H1 (cell line): ENCODE measurements around the gene LTF. TPM values are rescaled to one million over a fixed set of nuclear protein-coding genes. Genes with fewer than 3 reads are reported as not detected.

Experiments
- CBX5 ChIP-seq: fragments of 300-800, 300-1000 bp; sonication (generic); IDR thresholded peaks from 2 replicates; pipeline ENCODE4 v1.7.1; 2016; ENCODE audit warnings: antibody characterized with exemption, low read length, low read depth
- EZH2 ChIP-seq: fragments of 200-600 bp; sonication (generic); IDR thresholded peaks from 2 replicates; pipeline ENCODE4 v1.7.1; 2012; ENCODE audit warnings: low read depth, mild to moderate bottlenecking, moderate library complexity, low read length, inconsistent platforms; ENCODE audit not compliant: severe bottlenecking
- KDM5A ChIP-seq: fragments of 200-600 bp; IDR thresholded peaks from 2 replicates; pipeline ENCODE4 v1.7.1; 2012; ENCODE audit warnings: mild to moderate bottlenecking, low read length, inconsistent platforms, mixed read lengths
- PHF8 ChIP-seq: fragments of 200-600 bp; sonication (generic); conservative IDR thresholded peaks from 2 replicates; pipeline ENCODE4 v1.7.1; 2012; ENCODE audit warnings: low read depth, mild to moderate bottlenecking, inconsistent platforms, low read length, moderate library complexity
- POLR2A ChIP-seq, 2 experiments: IDR thresholded peaks; 1 replicate in 1 of 2; 2 replicates in 1 of 2; pipeline ENCODE4 v1.6.1; 2011; ENCODE audit warnings: low read depth in 2 of 2, low read length in 2 of 2, mild to moderate bottlenecking in 2 of 2; ENCODE audit errors: control extremely low read depth in 1 of 2
- POLR2AphosphoS5 ChIP-seq: IDR thresholded peaks from 2 replicates; pipeline ENCODE4 v1.6.1; 2011; ENCODE audit warnings: low read depth, low read length
- POU5F1 ChIP-seq: IDR thresholded peaks from 2 replicates; pipeline ENCODE4 v1.6.1; 2011; ENCODE audit warnings: low read depth, mild to moderate bottlenecking, low read length, moderate library complexity
- SIX5 ChIP-seq: IDR thresholded peaks from 2 replicates; pipeline ENCODE4 v1.6.1; 2011; ENCODE audit warnings: mild to moderate bottlenecking, low read depth, low read length
- SP2 ChIP-seq: IDR thresholded peaks from 2 replicates; pipeline ENCODE4 v1.6.1; 2012; ENCODE audit warnings: mild to moderate bottlenecking, low read length, inconsistent platforms
- SP4 ChIP-seq: IDR thresholded peaks from 2 replicates; pipeline ENCODE4 v1.6.1; 2012; ENCODE audit warnings: low read length, inconsistent platforms
- SUZ12 ChIP-seq: fragments of 200-600 bp; sonication (generic); IDR thresholded peaks from 2 replicates; pipeline ENCODE4 v1.6.1; 2012; ENCODE audit warnings: mild to moderate bottlenecking, inconsistent platforms, low read length, moderate library complexity, mixed read lengths
- ZNF274 ChIP-seq: IDR thresholded peaks from 2 replicates; pipeline ENCODE4 v1.7.0; 2012; ENCODE audit warnings: low read length, borderline replicate concordance; ENCODE audit errors: extremely low read depth
- polyA plus RNA-seq, 7 experiments: library from polyadenylated mRNA; depleted of rRNA in 3 of 7; stranded (reverse) in 5 of 7; unstranded in 2 of 7; fragments of >200 nt in 5 of 7; fragments of 200-250 nt in 2 of 7; gene quantifications; 1 replicate in 5 of 7; 2 replicates in 1 of 7; 4 replicates in 1 of 7; pipeline versions ENCODE4 v1.2.1 to v1.2.3, GENCODE V29; 2011 to 2013; ENCODE audit warnings: missing spikeins in 2 of 7, mixed read lengths in 2 of 7
- total RNA-seq: library from RNA; stranded (reverse); fragmentation: NEBNext Ultra II Directional; extraction: Animal tissue kit (Norgen Biotek cat#: 25700); gene quantifications from 2 replicates; pipeline ENCODE4 v1.2.1, GENCODE V29; 2021
- TF ChIP-seq, protein P1 (sequence below): fragments of 300-600 bp; sonication (generic); IDR thresholded peaks from 2 replicates; pipeline ENCODE4 v1.7.1; 2012; ENCODE audit warnings: low read length, moderate library complexity, mild to moderate bottlenecking, inconsistent platforms; ENCODE audit not compliant: insufficient replicate concordance

LTF gene
- total and polyA plus RNA-seq, 2 of the 8 experiments (the other 6 are each of a cell fraction or from before 2014, with no cell fraction given), result 0.23 to 0.99 TPM

- TF ChIP-seq, protein P1, sequence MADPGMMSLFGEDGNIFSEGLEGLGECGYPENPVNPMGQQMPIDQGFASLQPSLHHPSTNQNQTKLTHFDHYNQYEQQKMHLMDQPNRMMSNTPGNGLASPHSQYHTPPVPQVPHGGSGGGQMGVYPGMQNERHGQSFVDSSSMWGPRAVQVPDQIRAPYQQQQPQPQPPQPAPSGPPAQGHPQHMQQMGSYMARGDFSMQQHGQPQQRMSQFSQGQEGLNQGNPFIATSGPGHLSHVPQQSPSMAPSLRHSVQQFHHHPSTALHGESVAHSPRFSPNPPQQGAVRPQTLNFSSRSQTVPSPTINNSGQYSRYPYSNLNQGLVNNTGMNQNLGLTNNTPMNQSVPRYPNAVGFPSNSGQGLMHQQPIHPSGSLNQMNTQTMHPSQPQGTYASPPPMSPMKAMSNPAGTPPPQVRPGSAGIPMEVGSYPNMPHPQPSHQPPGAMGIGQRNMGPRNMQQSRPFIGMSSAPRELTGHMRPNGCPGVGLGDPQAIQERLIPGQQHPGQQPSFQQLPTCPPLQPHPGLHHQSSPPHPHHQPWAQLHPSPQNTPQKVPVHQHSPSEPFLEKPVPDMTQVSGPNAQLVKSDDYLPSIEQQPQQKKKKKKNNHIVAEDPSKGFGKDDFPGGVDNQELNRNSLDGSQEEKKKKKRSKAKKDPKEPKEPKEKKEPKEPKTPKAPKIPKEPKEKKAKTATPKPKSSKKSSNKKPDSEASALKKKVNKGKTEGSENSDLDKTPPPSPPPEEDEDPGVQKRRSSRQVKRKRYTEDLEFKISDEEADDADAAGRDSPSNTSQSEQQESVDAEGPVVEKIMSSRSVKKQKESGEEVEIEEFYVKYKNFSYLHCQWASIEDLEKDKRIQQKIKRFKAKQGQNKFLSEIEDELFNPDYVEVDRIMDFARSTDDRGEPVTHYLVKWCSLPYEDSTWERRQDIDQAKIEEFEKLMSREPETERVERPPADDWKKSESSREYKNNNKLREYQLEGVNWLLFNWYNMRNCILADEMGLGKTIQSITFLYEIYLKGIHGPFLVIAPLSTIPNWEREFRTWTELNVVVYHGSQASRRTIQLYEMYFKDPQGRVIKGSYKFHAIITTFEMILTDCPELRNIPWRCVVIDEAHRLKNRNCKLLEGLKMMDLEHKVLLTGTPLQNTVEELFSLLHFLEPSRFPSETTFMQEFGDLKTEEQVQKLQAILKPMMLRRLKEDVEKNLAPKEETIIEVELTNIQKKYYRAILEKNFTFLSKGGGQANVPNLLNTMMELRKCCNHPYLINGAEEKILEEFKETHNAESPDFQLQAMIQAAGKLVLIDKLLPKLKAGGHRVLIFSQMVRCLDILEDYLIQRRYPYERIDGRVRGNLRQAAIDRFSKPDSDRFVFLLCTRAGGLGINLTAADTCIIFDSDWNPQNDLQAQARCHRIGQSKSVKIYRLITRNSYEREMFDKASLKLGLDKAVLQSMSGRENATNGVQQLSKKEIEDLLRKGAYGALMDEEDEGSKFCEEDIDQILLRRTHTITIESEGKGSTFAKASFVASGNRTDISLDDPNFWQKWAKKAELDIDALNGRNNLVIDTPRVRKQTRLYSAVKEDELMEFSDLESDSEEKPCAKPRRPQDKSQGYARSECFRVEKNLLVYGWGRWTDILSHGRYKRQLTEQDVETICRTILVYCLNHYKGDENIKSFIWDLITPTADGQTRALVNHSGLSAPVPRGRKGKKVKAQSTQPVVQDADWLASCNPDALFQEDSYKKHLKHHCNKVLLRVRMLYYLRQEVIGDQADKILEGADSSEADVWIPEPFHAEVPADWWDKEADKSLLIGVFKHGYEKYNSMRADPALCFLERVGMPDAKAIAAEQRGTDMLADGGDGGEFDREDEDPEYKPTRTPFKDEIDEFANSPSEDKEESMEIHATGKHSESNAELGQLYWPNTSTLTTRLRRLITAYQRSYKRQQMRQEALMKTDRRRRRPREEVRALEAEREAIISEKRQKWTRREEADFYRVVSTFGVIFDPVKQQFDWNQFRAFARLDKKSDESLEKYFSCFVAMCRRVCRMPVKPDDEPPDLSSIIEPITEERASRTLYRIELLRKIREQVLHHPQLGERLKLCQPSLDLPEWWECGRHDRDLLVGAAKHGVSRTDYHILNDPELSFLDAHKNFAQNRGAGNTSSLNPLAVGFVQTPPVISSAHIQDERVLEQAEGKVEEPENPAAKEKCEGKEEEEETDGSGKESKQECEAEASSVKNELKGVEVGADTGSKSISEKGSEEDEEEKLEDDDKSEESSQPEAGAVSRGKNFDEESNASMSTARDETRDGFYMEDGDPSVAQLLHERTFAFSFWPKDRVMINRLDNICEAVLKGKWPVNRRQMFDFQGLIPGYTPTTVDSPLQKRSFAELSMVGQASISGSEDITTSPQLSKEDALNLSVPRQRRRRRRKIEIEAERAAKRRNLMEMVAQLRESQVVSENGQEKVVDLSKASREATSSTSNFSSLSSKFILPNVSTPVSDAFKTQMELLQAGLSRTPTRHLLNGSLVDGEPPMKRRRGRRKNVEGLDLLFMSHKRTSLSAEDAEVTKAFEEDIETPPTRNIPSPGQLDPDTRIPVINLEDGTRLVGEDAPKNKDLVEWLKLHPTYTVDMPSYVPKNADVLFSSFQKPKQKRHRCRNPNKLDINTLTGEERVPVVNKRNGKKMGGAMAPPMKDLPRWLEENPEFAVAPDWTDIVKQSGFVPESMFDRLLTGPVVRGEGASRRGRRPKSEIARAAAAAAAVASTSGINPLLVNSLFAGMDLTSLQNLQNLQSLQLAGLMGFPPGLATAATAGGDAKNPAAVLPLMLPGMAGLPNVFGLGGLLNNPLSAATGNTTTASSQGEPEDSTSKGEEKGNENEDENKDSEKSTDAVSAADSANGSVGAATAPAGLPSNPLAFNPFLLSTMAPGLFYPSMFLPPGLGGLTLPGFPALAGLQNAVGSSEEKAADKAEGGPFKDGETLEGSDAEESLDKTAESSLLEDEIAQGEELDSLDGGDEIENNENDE, result no peak
- TF ChIP-seq PHF8, result no peak
- no peak for TF ChIP-seq ZNF274
- TF ChIP-seq POU5F1, result no peak
- TF ChIP-seq SUZ12, result no peak
- no peak for TF ChIP-seq POLR2AphosphoS5
- TF ChIP-seq SP4, result no peak
- TF ChIP-seq CBX5, result no peak
- no peak for TF ChIP-seq POLR2A (IDR thresholded peaks at IDR 0.05; ENCODE audit: control extremely low read depth in 1 of 2, low read depth in 2 of 2, low read length in 2 of 2)
- TF ChIP-seq SP2, result no peak
- TF ChIP-seq SIX5, result no peak
- no peak for TF ChIP-seq KDM5A
- no peak for TF ChIP-seq EZH2
Observed at GRCh38 chr3:46433841-46434240, 30.9 kb downstream of the LTF start (continued).
